ENCODE data around the gene CCNY.

- TF ChIP-seq CTCF (IDR thresholded peaks at IDR 0.05; ENCODE audit: insufficient read depth, low read depth, low read length) (no peak), EZH2 (IDR thresholded peaks at IDR 0.05; ENCODE audit: insufficient read depth, low read length) (no peak)
These were observed 36.0 kb downstream of the CCNY start for GRCh38 chr10:35372329-35372728.

Measured in astrocyte (in vitro differentiated cells and primary cell).